Activated CD4-positive, alpha-beta T cell treated with anti-CD3 and anti-CD28 coated beads, Interleukin-2, amount 50 U/mL, for 48 hours (primary cell): ENCODE data around the gene CFC1.
"Not testable (repeated sequence)": the region's sequence is repeated elsewhere in the genome, so short reads cannot be mapped to it uniquely, and the experiment has no call there.

Experiments
- DNase-seq, 2 experiments: peaks; one replicate each; pipeline ENCODE4 v3.0.0-alpha.2; 2020

The CFC1 gene

GRCh38 chr2:130582970-130583369 is 16.4 kb downstream of the CFC1 start:
- not testable (repeated sequence) for DNase-seq

GRCh38 chr2:130581491-130581890 is 17.9 kb downstream of the CFC1 start:
- not testable (repeated sequence) for DNase-seq

GRCh38 chr2:130579121-130579520 is 20.3 kb downstream of the CFC1 start:
- DNase-seq, result not testable (repeated sequence)

- not testable (repeated sequence) for DNase-seq
These were observed 21.8 kb downstream of the CFC1 start for GRCh38 chr2:130577559-130577958.

- DNase-seq, result not testable (repeated sequence)
These were observed 23.1 kb downstream of the CFC1 start for GRCh38 chr2:130576209-130576784.

GRCh38 chr2:130574230-130574629 is 25.1 kb downstream of the CFC1 start:
- not testable (repeated sequence) for DNase-seq

- DNase-seq, result not testable (repeated sequence)
These were observed 27.4 kb downstream of the CFC1 start for GRCh38 chr2:130571929-130572328.

GRCh38 chr2:130566165-130566564 is 33.2 kb downstream of the CFC1 start:
- not testable (repeated sequence) for DNase-seq

- DNase-seq, result not testable (repeated sequence)
These were observed 42.9 kb downstream of the CFC1 start for GRCh38 chr2:130556441-130556840.

- not testable (repeated sequence) for DNase-seq
These were observed 45.2 kb downstream of the CFC1 start for GRCh38 chr2:130554178-130554577.

- not testable (repeated sequence) for DNase-seq
These were observed 49.9 kb downstream of the CFC1 start for GRCh38 chr2:130549475-130549874.

- DNase-seq, result not testable (repeated sequence)
These were observed 51.0 kb downstream of the CFC1 start for GRCh38 chr2:130548418-130548817.

GRCh38 chr2:130544978-130545377 is 54.4 kb downstream of the CFC1 start:
- DNase-seq, result not testable (repeated sequence)

- not testable (repeated sequence) for DNase-seq
These were observed 55.4 kb downstream of the CFC1 start for GRCh38 chr2:130543785-130544528.

GRCh38 chr2:130542789-130543188 is 56.6 kb downstream of the CFC1 start:
- DNase-seq, result not testable (repeated sequence)
